Mucosa of rectum (tissue), 2 donors: ENCODE results near the gene CH25H.

ENCODE experiments used
- H3K27ac ChIP-seq, 2 donors: one replicate each; pipeline ENCODE4 v1.7.0; 2013; ENCODE audit warnings: inconsistent platforms in 2 of 2, low read depth in 2 of 2, low read length in 2 of 2
- H3K27me3 ChIP-seq, 2 donors: one replicate each; pipeline ENCODE4 v1.7.0; 2013; ENCODE audit warnings: low read length in 2 of 2; ENCODE audit not compliant: control insufficient read depth in 2 of 2, insufficient read depth in 2 of 2
- H3K36me3 ChIP-seq, 2 donors: one replicate each; pipeline ENCODE4 v1.7.0; 2013; ENCODE audit warnings: low read length in 2 of 2; ENCODE audit not compliant: control insufficient read depth in 2 of 2, insufficient read depth in 2 of 2
- H3K4me1 ChIP-seq, 2 donors: one replicate each; pipeline ENCODE4 v1.7.0; 2013; ENCODE audit warnings: low read length in 2 of 2, mild to moderate bottlenecking in 1 of 2; ENCODE audit not compliant: control insufficient read depth in 2 of 2, insufficient read depth in 2 of 2
- H3K4me3 ChIP-seq, 2 donors: one replicate each; pipeline ENCODE4 v1.7.0; 2013; ENCODE audit warnings: low read length in 2 of 2
- H3K9ac ChIP-seq, 2 donors: one replicate each; pipeline ENCODE4 v1.7.0; 2013; ENCODE audit warnings: low read length in 2 of 2, low read depth in 1 of 2, mild to moderate bottlenecking in 1 of 2
- H3K9me3 ChIP-seq, 2 donors: one replicate each; pipeline ENCODE4 v1.7.0; 2013; ENCODE audit warnings: low read length in 2 of 2; ENCODE audit not compliant: control insufficient read depth in 2 of 2
- donor health status: healthy.
- donor health status: Normal muscosa, but diverticular disease.

CH25H gene

GRCh38 chr10:89245802-89246201 lies 38.7 kb upstream of the CH25H start:
- Histone ChIP-seq H3K4me1 (no peaks in the 10 kb centered on the region), H3K4me3 (no peak overlapping the region), H3K27me3 (no peaks in the 10 kb centered on the region), H3K36me3 (peaks cover 0 to 2% of the 10 kb centered on the region in 2 donors), H3K9me3 (no peaks in the 10 kb centered on the region), H3K9ac (no peak overlapping the region), H3K27ac (no peak overlapping the region)

GRCh38 chr10:89242840-89243568 lies 35.9 kb upstream of the CH25H start:
- no peaks in the 10 kb centered on the region for H3K9me3 ChIP-seq
- peaks cover 0 to 2% of the 10 kb centered on the region in 2 donors for H3K36me3 ChIP-seq
- no peaks in the 10 kb centered on the region for H3K4me1 ChIP-seq
- no peaks in the 10 kb centered on the region for H3K27me3 ChIP-seq
- no peak overlapping the region for H3K4me3 ChIP-seq
- H3K9ac ChIP-seq, result no peak overlapping the region
- H3K27ac ChIP-seq, result no peak overlapping the region

- peaks cover 0 to 2% of the 10 kb centered on the region in 2 donors for H3K36me3 ChIP-seq
Observed at GRCh38 chr10:89242345-89242684, 35.2 kb upstream of the CH25H start.

GRCh38 chr10:89241486-89242344 lies 34.6 kb upstream of the CH25H start:
- Histone ChIP-seq H3K4me3 (no peak overlapping the region), H3K36me3 (peaks cover 0 to 2% of the 10 kb centered on the region in 2 donors), H3K9ac (no peak overlapping the region), H3K9me3 (no peaks in the 10 kb centered on the region), H3K4me1 (no peaks in the 10 kb centered on the region), H3K27ac (no peak overlapping the region), H3K27me3 (no peaks in the 10 kb centered on the region)

More at GRCh38 chr10:89242345-89242684, 35.2 kb upstream of the CH25H start:
- no peaks in the 10 kb centered on the region for H3K9me3 ChIP-seq
- no peaks in the 10 kb centered on the region for H3K4me1 ChIP-seq
- H3K27me3 ChIP-seq, result no peaks in the 10 kb centered on the region
- no peak overlapping the region for H3K4me3 ChIP-seq
- no peak overlapping the region for H3K9ac ChIP-seq
- H3K27ac ChIP-seq, result no peak overlapping the region

GRCh38 chr10:89241026-89241425 lies 33.9 kb upstream of the CH25H start:
- Histone ChIP-seq H3K27me3 (no peaks in the 10 kb centered on the region), H3K9ac (no peak overlapping the region), H3K4me3 (no peak overlapping the region), H3K36me3 (peaks cover 0 to 2% of the 10 kb centered on the region in 2 donors), H3K4me1 (no peaks in the 10 kb centered on the region), H3K9me3 (no peaks in the 10 kb centered on the region), H3K27ac (no peak overlapping the region)

GRCh38 chr10:89240519-89240918 lies 33.4 kb upstream of the CH25H start:
- Histone ChIP-seq H3K4me3 (no peak overlapping the region), H3K9ac (no peak overlapping the region), H3K9me3 (no peaks in the 10 kb centered on the region), H3K4me1 (no peaks in the 10 kb centered on the region), H3K27me3 (no peaks in the 10 kb centered on the region), H3K36me3 (peaks cover 0 to 2% of the 10 kb centered on the region in 2 donors), H3K27ac (no peak overlapping the region)

GRCh38 chr10:89238956-89239644 lies 32.0 kb upstream of the CH25H start:
- Histone ChIP-seq H3K4me1 (no peaks in the 10 kb centered on the region), H3K9ac (no peak overlapping the region), H3K27ac (no peak overlapping the region), H3K36me3 (peaks cover 0 to 2% of the 10 kb centered on the region in 2 donors), H3K27me3 (no peaks in the 10 kb centered on the region), H3K9me3 (no peaks in the 10 kb centered on the region), H3K4me3 (no peak overlapping the region)

GRCh38 chr10:89237849-89238248 lies 30.7 kb upstream of the CH25H start:
- no peaks in the 10 kb centered on the region for H3K4me1 ChIP-seq

GRCh38 chr10:89236226-89236797 lies 29.2 kb upstream of the CH25H start:
- Histone ChIP-seq H3K36me3 (no peaks in the 10 kb centered on the region), H3K9ac (no peak overlapping the region), H3K27ac (no peak overlapping the region), H3K9me3 (no peaks in the 10 kb centered on the region), H3K4me3 (no peak overlapping the region), H3K4me1 (no peaks in the 10 kb centered on the region), H3K27me3 (no peaks in the 10 kb centered on the region)

More at GRCh38 chr10:89237849-89238248, 30.7 kb upstream of the CH25H start:
- Histone ChIP-seq H3K36me3 (no peaks in the 10 kb centered on the region), H3K27me3 (no peaks in the 10 kb centered on the region), H3K4me3 (no peak overlapping the region), H3K9me3 (no peaks in the 10 kb centered on the region), H3K9ac (no peak overlapping the region), H3K27ac (no peak overlapping the region)
